HG03025 (cell line): Measurements from ENCODE around the gene KRTAP10-12.

Experiments
- ATAC-seq: cut with Tn5 transposase; IDR thresholded peaks from one replicate; pipeline ENCODE4 v1.9.1; 2021; ENCODE audit warnings: mild to moderate bottlenecking, moderate library complexity; ENCODE audit not compliant: unreplicated experiment, low FRiP score

KRTAP10-12 gene

GRCh38 chr21:44696572-44696971, 400 bp upstream of the KRTAP10-12 start:
- ATAC-seq: no peak

- ATAC-seq: no peak
Observed at GRCh38 chr21:44697811-44698734, 1.1 kb downstream of the KRTAP10-12 start.

GRCh38 chr21:44699502-44700001, 2.6 kb downstream of the KRTAP10-12 start:
- no peak for ATAC-seq

GRCh38 chr21:44700101-44701022, 3.4 kb downstream of the KRTAP10-12 start:
- no peak for ATAC-seq

GRCh38 chr21:44701023-44701400, 4.0 kb downstream of the KRTAP10-12 start:
- ATAC-seq: no peak

- no peak for ATAC-seq
Observed at GRCh38 chr21:44701541-44701940, 4.6 kb downstream of the KRTAP10-12 start.

- no peak for ATAC-seq
Observed at GRCh38 chr21:44702111-44702972, 5.4 kb downstream of the KRTAP10-12 start.

GRCh38 chr21:44702973-44703730, 6.2 kb downstream of the KRTAP10-12 start:
- ATAC-seq: no peak

GRCh38 chr21:44703731-44704635, 7.0 kb downstream of the KRTAP10-12 start:
- no peak for ATAC-seq

GRCh38 chr21:44704636-44705001, 7.6 kb downstream of the KRTAP10-12 start:
- ATAC-seq: no peak

- ATAC-seq: no peak
Observed at GRCh38 chr21:44706026-44706705, 9.2 kb downstream of the KRTAP10-12 start.

- ATAC-seq: no peak
Observed at GRCh38 chr21:44706706-44707581, 10.0 kb downstream of the KRTAP10-12 start.

GRCh38 chr21:44708213-44708865, 11.4 kb downstream of the KRTAP10-12 start:
- no peak for ATAC-seq

- no peak for ATAC-seq
Observed at GRCh38 chr21:44708866-44709425, 12.0 kb downstream of the KRTAP10-12 start.

GRCh38 chr21:44709426-44710293, 12.7 kb downstream of the KRTAP10-12 start:
- no peak for ATAC-seq
